Subcutaneous preadipocyte (primary cell): Measurements from ENCODE around the gene CEP170. TPM values are rescaled to one million over a fixed set of nuclear protein-coding genes. Genes with fewer than 3 reads are reported as not detected.

Experiments used
- small RNA-seq: library from RNA; depleted of rRNA; stranded (forward); fragments of <200 nt; gene quantifications from one replicate; pipeline ENCODE3, GENCODE V24; 2012
- total RNA-seq: library from RNA; depleted of rRNA; stranded (reverse); fragments of >200 nt; gene quantifications from 2 replicates; pipeline ENCODE4 v1.2.3, GENCODE V29; 2012

The CEP170 gene
- total RNA-seq = 109 and 247 TPM in 2 replicates

GRCh38 chr1:243254927-243255790, at the start of gene CEP170:
Gene CEP170, minus strand, starts transcription at chr1:243255281. Its CDS starts 30,001 bp downstream, at chr1:243225280.

GRCh38 chr1:243255791-243256512, 871 bp upstream of the CEP170 start, which contains the start of gene SDCCAG8:
Gene SDCCAG8, plus strand, starts transcription at chr1:243256041. Its CDS starts 133 bp downstream, at chr1:243256174.

Small RNA genes lying within 50 kb of the gene (small RNA-seq; reads per million reads assigned to genes)
- not detected for gene RNU6-747P

Other genes with a start within 250 kb of the CEP170 start
- 53.6 and 75.1 TPM in 2 replicates for gene SDCCAG8, start 760 bp upstream of the CEP170 start, total RNA-seq